Amygdala (tissue), 56 donors: Measurements from ENCODE around the gene MYH7B.

ENCODE experiments used
- DNase-seq, 56 donors: peaks; one replicate each; lab custom pipeline; 2025; lab: John Stamatoyannopoulos, UW

MYH7B gene

DNA sequence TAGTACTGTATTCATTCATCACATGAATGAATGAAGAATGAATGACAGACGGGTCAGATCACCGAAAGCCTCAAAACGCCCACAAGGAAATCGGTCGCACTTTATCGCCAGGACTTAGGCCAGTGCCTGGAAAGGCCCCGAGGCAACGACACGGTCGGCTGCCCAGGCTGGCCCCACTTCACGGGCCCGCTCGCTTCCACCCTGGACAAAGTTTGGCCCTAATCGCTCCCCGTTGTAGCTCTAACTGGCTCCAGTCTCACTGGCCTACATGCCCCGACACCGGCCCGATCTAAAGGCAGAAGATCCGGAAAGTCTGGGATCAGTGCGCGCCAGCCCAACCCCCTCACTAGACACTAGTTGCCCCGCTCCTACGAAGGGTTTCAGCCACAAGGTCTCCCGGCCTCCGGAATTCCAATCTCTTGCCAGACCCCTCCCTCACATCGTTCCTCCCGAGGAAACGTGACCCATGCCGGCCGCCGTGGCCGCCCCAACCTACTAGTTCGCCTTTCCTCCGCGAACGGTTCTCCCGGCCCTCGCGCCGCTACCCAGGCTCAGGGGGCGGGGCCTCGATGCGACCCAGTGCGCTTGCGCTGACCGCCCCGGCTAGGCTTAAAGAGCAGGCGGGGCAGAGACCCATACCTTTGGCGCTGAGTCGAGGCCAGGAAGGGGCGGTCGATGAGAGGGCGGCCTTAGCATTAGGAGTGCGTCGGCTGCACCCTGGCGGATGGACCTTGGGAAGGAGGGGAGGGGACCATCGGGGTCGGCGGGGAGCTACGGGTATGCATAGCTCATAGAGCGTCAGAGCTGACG is at the start of gene MYH7B, which contains the start of gene GSS:
MYH7B (plus strand) TSS at position 638 of the 810 bp plus-strand sequence. CDS start 22,138 bp downstream, outside the sequence.
GSS (minus strand) TSS at position 576 of the 810 bp plus-strand sequence. CDS start 3,954 bp downstream, outside the sequence.
- peak; percentile 54 to 96 (median 91) for DNase-seq

DNA sequence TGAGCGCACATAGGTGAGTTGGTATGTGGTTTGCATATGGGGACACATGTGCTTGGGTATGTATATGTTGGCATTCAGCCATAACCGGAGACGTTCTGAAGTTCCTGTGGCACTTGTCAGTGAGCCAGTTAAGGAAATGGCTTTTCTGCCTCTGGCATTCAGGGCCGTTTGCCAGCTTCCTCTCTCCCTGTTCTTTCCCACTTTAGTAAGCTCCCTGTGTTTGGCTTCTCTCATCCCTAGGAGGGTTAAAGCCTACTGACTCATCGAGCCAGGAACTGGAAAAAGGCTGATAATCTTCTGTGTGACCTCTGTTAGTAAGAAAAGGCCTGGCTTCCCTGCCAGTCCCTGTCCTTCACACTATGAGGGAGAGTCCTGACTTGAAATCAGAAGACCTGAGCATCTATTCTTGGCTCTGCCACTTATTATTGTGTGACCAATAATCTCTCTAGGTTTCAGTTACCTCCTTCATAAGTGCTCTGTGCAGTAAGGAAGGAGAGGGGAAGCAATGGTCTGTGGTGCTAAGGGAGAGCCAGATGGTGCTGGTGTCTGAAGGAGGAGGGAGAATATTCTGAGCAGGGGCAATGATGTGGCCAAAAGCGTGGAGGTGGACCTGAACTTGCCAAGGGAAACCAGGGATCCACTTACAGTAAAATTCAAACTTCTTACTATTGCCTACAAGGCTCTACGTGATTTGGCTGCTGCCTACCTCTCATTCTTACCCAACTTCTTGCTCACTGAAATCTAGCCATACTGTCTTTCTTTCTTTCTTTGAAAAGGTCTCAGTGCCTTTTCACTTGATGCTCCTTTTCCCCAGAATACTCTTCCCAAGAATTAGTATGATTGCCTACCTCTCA is 47.8 kb upstream of the MYH7B start:
- peak in 3 of 56 donors; percentile 7 to 71 (median 9) for DNase-seq

- DNase-seq = no peak
Measured at GRCh38 chr20:34915131-34915530, 40.5 kb upstream of the MYH7B start.

DNA sequence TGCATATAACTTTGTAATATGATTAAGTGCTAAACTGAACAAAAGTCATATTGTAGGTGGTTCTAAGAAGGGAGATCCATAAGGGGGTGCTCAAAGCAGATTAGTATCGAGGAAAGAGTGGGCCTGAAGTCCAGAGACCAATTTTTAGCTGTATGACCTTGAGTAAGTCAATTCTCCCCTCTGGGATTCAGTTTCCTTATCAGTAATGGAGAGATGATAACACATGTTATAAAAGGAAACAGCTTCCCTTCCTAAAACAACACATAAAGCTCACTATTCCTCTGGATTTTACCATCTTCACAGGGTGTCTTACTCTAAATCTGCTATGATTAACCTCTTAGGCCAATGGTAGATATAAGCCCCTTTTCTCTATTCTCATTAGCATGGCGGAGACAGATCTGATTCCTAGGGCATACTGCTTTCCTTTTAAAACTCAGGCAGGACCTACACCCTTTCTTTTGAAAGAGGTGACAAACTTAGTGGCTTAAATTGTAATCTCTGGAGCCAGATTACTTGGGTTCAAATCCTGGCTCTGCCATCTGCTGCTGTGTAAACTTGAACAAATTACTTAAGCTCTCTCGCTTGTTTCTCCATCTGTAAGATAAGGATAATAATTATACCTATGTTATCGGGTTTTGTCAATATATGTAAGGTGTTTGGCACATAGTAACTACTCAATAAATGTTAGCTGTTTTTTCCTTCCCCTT is 39.8 kb upstream of the MYH7B start:
- no peak for DNase-seq

DNA sequence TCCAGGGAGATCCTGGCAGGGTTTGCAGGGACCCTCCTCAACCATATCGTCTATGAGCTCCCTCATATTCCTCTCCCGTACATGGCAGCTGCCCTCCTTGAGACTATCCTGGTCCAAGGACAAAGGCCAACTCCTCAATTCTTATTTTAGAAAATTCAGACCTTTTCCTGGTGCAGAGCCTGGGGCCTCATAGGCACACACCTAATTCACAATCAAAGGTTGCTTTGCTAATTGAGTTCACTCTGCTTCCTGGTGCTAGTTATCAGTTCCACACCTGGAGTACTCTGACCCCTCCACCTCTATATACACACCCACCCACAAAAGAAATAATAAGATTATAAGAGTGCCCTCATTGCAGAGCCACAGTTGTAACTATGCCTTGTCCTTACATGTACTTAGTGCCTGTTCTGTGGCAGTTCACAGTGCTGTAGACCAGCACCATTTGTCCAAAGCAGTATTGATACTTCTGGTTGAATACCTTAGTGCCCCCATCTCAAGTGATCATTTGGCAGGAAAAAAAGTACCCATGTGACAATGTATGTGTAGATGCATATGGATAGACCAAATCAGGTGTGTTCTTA is 38.8 kb upstream of the MYH7B start:
- no peak for DNase-seq

GRCh38 chr20:34920055-34920454 is 35.6 kb upstream of the MYH7B start:
- DNase-seq = no peak

DNA sequence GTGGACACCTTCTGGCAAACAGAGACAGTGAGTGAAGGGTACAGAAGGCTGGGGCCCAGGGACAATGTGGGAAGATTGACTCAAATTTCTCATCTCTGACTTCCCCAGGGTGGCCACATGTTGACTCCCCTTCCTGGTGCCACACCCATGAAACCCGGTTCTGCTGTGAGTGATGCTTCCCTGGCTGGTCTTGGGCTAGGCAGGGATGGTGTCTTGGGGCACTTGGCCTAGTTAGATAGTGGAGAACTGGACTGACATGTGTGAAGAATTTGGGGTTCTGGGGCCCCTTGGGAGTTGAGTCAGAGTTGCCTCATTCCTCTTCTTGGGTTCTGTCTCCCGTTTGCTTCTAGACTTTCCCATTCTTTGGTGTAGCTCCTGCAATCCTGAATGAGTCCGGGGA is 34.2 kb upstream of the MYH7B start:
- no peak for DNase-seq

- DNase-seq = no peak
Measured at GRCh38 chr20:34922654-34923381, 32.9 kb upstream of the MYH7B start.

DNA sequence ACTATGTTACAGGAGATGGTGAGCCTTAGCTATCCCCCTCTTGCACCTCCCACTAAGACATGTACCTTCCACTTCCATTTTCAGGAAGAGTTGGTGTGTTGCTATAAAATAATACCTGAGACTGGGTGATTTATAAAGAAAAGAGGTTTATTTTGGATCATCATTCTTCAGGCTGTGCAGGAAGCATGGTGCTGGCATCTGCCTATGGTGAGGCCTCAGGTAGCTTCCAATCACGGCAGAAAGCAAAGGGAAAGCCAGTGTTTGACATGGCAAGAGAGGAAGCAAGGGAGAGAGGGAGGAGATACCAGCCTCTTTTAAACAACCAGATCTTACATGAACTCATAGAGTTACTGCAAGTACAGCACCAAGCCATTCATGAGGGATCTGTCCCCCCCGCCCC is 32.3 kb upstream of the MYH7B start:
- no peak for DNase-seq

GRCh38 chr20:34925341-34925740 is 30.3 kb upstream of the MYH7B start:
- DNase-seq = no peak

- no peak for DNase-seq
Measured at GRCh38 chr20:34925981-34926380, 29.7 kb upstream of the MYH7B start.

GRCh38 chr20:34926581-34926980 is 29.1 kb upstream of the MYH7B start:
- no peak for DNase-seq

DNA sequence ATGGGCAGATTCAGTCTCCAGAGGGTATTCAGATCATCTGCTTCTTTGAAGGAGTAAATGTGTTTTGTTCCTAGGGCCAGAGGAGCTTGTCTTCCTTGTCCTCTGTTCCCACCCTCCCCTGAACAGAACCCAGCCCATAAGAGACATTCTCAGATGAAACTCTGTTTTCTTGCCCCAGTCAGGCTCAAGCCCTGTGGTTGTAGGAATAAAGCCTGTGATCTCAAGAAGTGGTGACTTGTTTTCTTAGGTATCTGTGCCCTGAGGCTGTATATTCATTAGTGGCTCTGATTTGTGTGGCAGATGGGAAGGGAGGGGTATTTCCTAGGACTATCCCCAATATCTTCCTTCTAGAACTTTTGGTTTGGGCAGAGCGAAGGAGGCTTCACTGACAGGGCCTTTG is 27.9 kb upstream of the MYH7B start:
- no peak for DNase-seq

- DNase-seq = no peak
Measured at GRCh38 chr20:34928411-34928810, 27.3 kb upstream of the MYH7B start.

- DNase-seq = no peak
Measured at GRCh38 chr20:34931771-34932170, 23.9 kb upstream of the MYH7B start.

GRCh38 chr20:34938466-34939163 is 17.1 kb upstream of the MYH7B start:
- peak in 34 of 56 donors; percentile 3 to 62 (median 21) for DNase-seq

- no peak for DNase-seq
Measured at GRCh38 chr20:34940081-34940481, 15.6 kb upstream of the MYH7B start.

DNA sequence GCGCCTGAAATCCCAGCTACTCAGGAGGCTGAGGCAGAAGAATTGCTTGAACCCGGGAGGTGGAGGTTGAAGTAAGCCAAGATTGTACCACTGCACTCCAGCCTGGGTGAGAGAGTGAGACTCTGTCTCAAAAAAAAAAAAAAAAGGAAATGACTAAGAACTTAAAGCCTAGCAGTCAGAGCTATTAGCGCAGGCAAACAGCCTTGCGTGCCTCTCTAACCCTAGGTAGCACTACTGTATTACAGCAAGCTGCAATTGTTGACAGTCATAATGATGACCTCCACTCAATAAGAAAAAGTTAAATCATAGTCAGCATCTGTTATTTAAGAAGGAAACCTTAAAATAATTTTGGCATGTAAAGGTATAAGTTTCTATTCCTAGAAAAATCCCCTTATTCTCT is 14.4 kb upstream of the MYH7B start:
- no peak for DNase-seq

DNA sequence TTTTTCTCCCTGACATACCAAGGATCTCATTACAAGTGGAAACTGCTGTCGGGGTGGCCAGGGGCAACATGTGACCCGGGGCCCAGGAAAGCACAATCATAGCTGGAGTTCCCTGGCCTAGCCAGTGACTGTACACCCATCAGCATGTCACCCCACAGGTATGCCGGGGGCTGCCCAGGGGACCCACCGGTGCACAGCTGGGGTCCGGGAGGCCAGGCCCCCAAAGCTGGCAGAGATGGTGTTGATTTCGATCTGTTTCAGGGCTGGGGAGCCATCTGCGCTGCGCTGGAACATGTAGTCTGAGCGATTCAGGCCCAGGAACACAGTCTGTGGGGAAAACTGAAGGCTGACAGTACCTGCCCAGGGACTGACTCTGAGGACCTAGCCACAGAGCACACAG is 13.4 kb upstream of the MYH7B start:
- no peak for DNase-seq
